Neuron (in vitro differentiated cells): ENCODE results near the gene ZEB1.
"Not testable (repeated sequence)": the region's sequence is repeated elsewhere in the genome, so short reads cannot be mapped to it uniquely, and the experiment has no call there.

Experiments used
- H2AFZ ChIP-seq: one replicate; pipeline ENCODE4 v1.6.1; 2013; ENCODE audit warnings: low read depth, mild to moderate bottlenecking, inconsistent platforms, low read length, moderate library complexity
- H3K27me3 ChIP-seq: one replicate; pipeline ENCODE4 v1.6.1; 2013; ENCODE audit warnings: low read length; ENCODE audit not compliant: insufficient read depth
- H3K36me3 ChIP-seq: one replicate; pipeline ENCODE4 v1.6.1; 2013; ENCODE audit warnings: low read length; ENCODE audit not compliant: insufficient read depth
- H3K4me1 ChIP-seq: one replicate; pipeline ENCODE4 v1.6.1; 2013; ENCODE audit warnings: low read length; ENCODE audit not compliant: insufficient read depth
- H3K4me3 ChIP-seq: 2 replicates; pipeline ENCODE4 v1.5.1; 2013; ENCODE audit warnings: mild to moderate bottlenecking, low read length, moderate library complexity
- H3K9me3 ChIP-seq: one replicate; pipeline ENCODE4 v1.6.1; 2013; ENCODE audit warnings: low read length

The ZEB1 gene

DNA sequence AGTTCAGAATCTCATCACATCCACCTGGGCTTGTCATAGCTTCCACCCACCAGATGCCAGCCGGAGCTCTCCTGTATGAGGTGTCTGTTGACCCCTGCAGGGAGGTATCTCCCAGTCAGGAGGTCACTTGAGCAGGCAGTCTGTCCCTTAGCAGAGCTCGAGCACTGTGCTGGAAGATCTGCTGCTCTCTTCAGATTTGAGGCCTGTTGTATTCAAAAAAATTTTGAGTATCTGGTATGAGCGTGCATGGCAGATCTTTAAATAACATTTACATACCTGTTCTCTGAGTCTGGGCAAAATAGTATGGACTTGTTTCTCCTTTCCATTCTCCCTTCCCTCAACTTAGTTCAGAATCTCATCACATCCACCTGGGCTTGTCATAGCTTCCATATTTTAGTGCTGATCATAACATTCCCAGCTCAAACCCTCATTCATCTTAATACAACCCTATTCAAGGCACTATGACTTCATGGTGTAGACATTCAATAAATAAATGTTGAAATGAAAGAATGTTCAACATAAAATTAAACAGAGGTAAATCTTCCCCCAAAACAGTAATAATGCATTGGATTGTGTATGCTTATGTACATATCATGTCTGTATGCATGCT, 249.3 kb downstream of the ZEB1 start:
- not testable (repeated sequence) for H3K27me3 ChIP-seq, H3K9me3 ChIP-seq, H3K36me3 ChIP-seq, H3K4me3 ChIP-seq, H3K4me1 ChIP-seq, H2AFZ ChIP-seq

DNA sequence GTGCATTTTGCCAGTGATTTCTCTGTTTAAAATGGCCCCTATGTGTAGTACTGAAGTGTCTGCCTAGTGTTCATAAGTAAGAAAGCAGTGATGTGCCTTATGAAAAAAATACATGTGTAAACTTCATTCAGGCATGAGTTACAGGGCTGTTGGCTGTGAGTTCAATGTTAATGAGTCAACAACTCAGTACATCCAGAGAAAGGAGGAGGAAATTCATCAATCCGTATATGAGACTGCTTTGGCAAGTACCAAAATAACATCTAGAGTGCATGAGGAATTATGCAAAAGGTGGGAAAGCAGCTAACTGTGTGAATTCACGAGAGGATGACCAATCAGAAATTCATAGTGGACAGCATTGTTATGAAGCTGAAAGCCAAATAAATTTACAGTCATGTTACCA, 255.6 kb downstream of the ZEB1 start:
- Histone ChIP-seq H3K4me1 (no peaks in the 10 kb centered on the region), H3K9me3 (peaks cover 5% of the 10 kb centered on the region), H3K27me3 (no peaks in the 10 kb centered on the region), H3K4me3 (no peak overlapping the region), H2AFZ (no peak overlapping the region), H3K36me3 (no peaks in the 10 kb centered on the region)

DNA sequence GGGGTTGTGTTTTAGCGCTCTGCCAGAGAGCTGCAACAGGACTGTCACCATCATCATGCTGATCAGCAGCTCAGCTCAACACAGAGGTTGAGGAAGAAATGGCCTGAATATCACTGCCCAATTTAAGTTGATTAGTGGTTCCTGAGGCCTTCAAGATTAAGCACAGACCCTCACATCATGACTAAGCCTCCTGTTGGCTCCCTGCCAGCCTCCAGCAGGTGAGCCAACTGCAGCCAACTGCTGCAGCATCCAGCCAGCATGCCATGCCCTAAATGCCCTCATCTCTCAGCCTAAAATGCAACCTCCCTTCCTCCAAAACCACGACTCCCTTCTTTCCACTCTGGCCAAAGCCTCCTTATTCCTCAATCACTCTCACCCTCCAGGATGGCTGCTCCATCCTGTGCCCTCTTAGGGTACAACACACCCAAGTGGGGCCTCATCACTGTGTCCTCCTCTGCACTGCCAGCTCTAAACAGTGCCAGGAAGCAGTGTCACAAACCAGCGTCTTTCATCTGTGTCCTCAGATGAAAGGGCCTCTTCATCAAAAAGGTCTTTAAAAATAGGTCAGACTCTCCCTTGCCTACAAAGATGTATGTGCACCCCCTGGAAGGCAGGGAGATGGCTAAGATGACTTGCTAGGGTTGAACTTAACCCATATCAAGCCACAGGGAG, 259.3 kb downstream of the ZEB1 start:
- Histone ChIP-seq H3K4me3 (no peak overlapping the region), H3K27me3 (no peaks in the 10 kb centered on the region), H3K36me3 (no peaks in the 10 kb centered on the region), H3K9me3 (peaks cover 5% of the 10 kb centered on the region), H3K4me1 (no peaks in the 10 kb centered on the region), H2AFZ (no peak overlapping the region)

DNA sequence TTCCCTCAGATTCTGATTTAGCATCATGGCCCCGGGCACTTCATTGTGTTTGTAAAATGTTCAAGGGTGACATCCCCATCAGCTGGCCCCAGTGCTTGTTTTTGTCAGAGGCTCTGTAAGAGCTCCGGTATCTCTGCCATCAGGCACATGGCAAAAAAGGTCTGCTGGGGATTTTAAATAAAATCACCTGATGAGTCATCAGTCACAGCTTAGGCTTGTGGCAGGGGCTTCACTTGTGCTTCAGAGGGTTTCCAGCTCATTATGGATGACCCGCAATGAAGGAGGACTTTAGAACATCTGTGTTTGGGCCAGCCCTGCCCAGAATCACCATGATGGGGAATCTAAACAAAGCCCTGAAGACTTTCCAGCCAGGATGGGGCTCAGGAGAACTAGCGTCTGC, 259.9 kb downstream of the ZEB1 start:
- Histone ChIP-seq H3K4me1 (no peaks in the 10 kb centered on the region), H3K4me3 (no peak overlapping the region), H2AFZ (no peak overlapping the region), H3K27me3 (no peaks in the 10 kb centered on the region), H3K36me3 (no peaks in the 10 kb centered on the region), H3K9me3 (peaks cover 5% of the 10 kb centered on the region)
